HG03457 (cell line): ENCODE results near the gene KHNYN.

ENCODE experiments used
- ATAC-seq: cut with Tn5 transposase; IDR thresholded peaks from one replicate; pipeline ENCODE4 v1.9.1; 2021; ENCODE audit warnings: moderate number of reproducible peaks; ENCODE audit not compliant: unreplicated experiment

The KHNYN gene

GRCh38 chr14:24399999-24400718 lies 29.6 kb upstream of the KHNYN start:
- ATAC-seq, result no peak

- ATAC-seq, result no peak
These were observed 27.7 kb upstream of the KHNYN start for GRCh38 chr14:24401810-24402702.

GRCh38 chr14:24403294-24403998 lies 26.3 kb upstream of the KHNYN start:
- ATAC-seq, result no peak

- no peak for ATAC-seq
These were observed 24.9 kb upstream of the KHNYN start for GRCh38 chr14:24404814-24405213.

GRCh38 chr14:24406416-24406815 lies 23.3 kb upstream of the KHNYN start:
- ATAC-seq, result no peak

- no peak for ATAC-seq
These were observed 22.0 kb upstream of the KHNYN start for GRCh38 chr14:24407608-24408325.

GRCh38 chr14:24408764-24409163 lies 21.0 kb upstream of the KHNYN start:
- no peak for ATAC-seq

GRCh38 chr14:24409192-24409591 lies 20.6 kb upstream of the KHNYN start:
- ATAC-seq, result no peak

GRCh38 chr14:24409956-24410355 lies 19.8 kb upstream of the KHNYN start:
- no peak for ATAC-seq

- ATAC-seq, result no peak
These were observed 18.0 kb upstream of the KHNYN start for GRCh38 chr14:24411443-24412389.

GRCh38 chr14:24414077-24414476 lies 15.7 kb upstream of the KHNYN start:
- ATAC-seq, result no peak

- ATAC-seq, result no peak
These were observed 14.9 kb upstream of the KHNYN start for GRCh38 chr14:24414732-24415420.

- ATAC-seq, result no peak
These were observed 14.1 kb upstream of the KHNYN start for GRCh38 chr14:24415421-24416253.

- no peak for ATAC-seq
These were observed 13.4 kb upstream of the KHNYN start for GRCh38 chr14:24416254-24416931.

GRCh38 chr14:24416932-24417619 lies 12.7 kb upstream of the KHNYN start:
- ATAC-seq, result no peak

- ATAC-seq, result no peak
These were observed 11.8 kb upstream of the KHNYN start for GRCh38 chr14:24417832-24418491.

GRCh38 chr14:24418492-24418873 lies 11.3 kb upstream of the KHNYN start:
- no peak for ATAC-seq
